K562 (cell line): Measurements from ENCODE around the gene TMEM187. TPM values are rescaled to one million over a fixed set of nuclear protein-coding genes. Genes with fewer than 3 reads are reported as not detected.

ENCODE experiments used
- ARNT ChIP-seq, 2 experiments: fragments of 450-650 bp; IDR thresholded peaks; 2 replicates each; pipeline ENCODE4 v1.6.1; 2016; ENCODE audit warnings: mild to moderate bottlenecking in 1 of 2
- CBX2 ChIP-seq: fragments of 200-600 bp; sonication (generic); IDR thresholded peaks from one replicate; pipeline ENCODE4 v1.6.1; 2012; ENCODE audit warnings: mild to moderate bottlenecking, low read length, inconsistent platforms; ENCODE audit not compliant: insufficient read depth, poor library complexity, severe bottlenecking
- E2F1 ChIP-seq: sonication (generic); formaldehyde crosslinking; IDR thresholded peaks from 2 replicates; pipeline ENCODE4 v1.8.1; 2023; ENCODE audit warnings: mild to moderate bottlenecking, missing genetic modification reagents, moderate library complexity
- E2F3 ChIP-seq: fragments of 250-450 bp; sonication (Bioruptor Pico); IDR thresholded peaks from 2 replicates; pipeline ENCODE4 v1.4.0; 2020; ENCODE audit warnings: mild to moderate bottlenecking
- ETV6 ChIP-seq, 3 experiments: fragments of 150-350 bp in 1 of 3; sonication (generic) in 1 of 3; formaldehyde crosslinking in 1 of 3; IDR thresholded peaks; 2 replicates each; pipeline versions ENCODE4 v1.6.1 to v1.8.0; 2014 to 2022; ENCODE audit warnings: borderline replicate concordance in 2 of 3, low read depth in 2 of 3, antibody characterized with exemption in 1 of 3, low read length in 1 of 3, mild to moderate bottlenecking in 1 of 3, missing genetic modification reagents in 1 of 3
- GTF2B ChIP-seq: IDR thresholded peaks from 2 replicates; pipeline ENCODE4 v1.6.1; 2011; ENCODE audit not compliant: insufficient read length; ENCODE audit errors: extremely low read depth
- GTF3C2 ChIP-seq: IDR thresholded peaks from 3 replicates; pipeline ENCODE4 v1.6.1; 2011; ENCODE audit warnings: borderline replicate concordance, mild to moderate bottlenecking, moderate library complexity; ENCODE audit not compliant: insufficient read length; ENCODE audit errors: extremely low read depth
- HDAC1 ChIP-seq, 2 experiments: fragments of 450-650 bp; IDR thresholded peaks; 2 replicates each; pipeline ENCODE4 v1.6.1; 2016 to 2017; ENCODE audit warnings: inconsistent platforms in 1 of 2, mild to moderate bottlenecking in 1 of 2, moderate library complexity in 1 of 2
- NFATC3 ChIP-seq: fragments of 450-650 bp; IDR thresholded peaks from 2 replicates; pipeline ENCODE4 v1.6.1; 2017; ENCODE audit warnings: mild to moderate bottlenecking
- SLC30A9 ChIP-seq: fragments of 250-450 bp; sonication (Bioruptor Pico); IDR thresholded peaks from 2 replicates; pipeline ENCODE4 v1.8.0; 2022; ENCODE audit warnings: mild to moderate bottlenecking, moderate library complexity
- TFAM ChIP-seq: fragments of 250-450 bp; sonication (Bioruptor Pico); conservative IDR thresholded peaks from 2 replicates; pipeline ENCODE4 v1.5.0; 2021; ENCODE audit warnings: mild to moderate bottlenecking, moderate library complexity
- TFE3 ChIP-seq: fragments of 450-650 bp; formaldehyde crosslinking; IDR thresholded peaks from 2 replicates; pipeline ENCODE4 v1.4.0; 2020; ENCODE audit warnings: mild to moderate bottlenecking, mixed read lengths
- ZNF23 ChIP-seq: fragments of 250-450 bp; sonication (Bioruptor Pico); IDR thresholded peaks from 2 replicates; pipeline ENCODE4 v1.4.0; 2020; ENCODE audit warnings: mild to moderate bottlenecking
- ZNF280B ChIP-seq: fragments of 250-450 bp; sonication (Bioruptor Pico); IDR thresholded peaks from 2 replicates; pipeline ENCODE4 v1.5.1; 2021; ENCODE audit warnings: mild to moderate bottlenecking
- polyA plus RNA-seq, 8 experiments: library from polyadenylated mRNA; depleted of rRNA in 4 of 8; stranded (reverse) in 5 of 8; unstranded in 3 of 8; fragments of >200 nt; fragmentation: Nextera tagmentation in 2 of 8; fragmentation: Illumina TruSeq in 1 of 8; extraction: Ambion mirVana in 2 of 8; extraction: Trizol in 1 of 8; gene quantifications; 2 replicates each; pipeline versions ENCODE4 v1.2.1 to v1.2.3, GENCODE V29; 2011 to 2014; ENCODE audit warnings: inconsistent platforms in 1 of 8, missing spikeins in 1 of 8
- total RNA-seq, 7 experiments: library from RNA; depleted of rRNA in 6 of 7; stranded (reverse); fragments of >200 nt in 6 of 7; fragmentation: Illumina TruSeq in 2 of 7; extraction: Trizol in 2 of 7; gene quantifications; 2 replicates each; pipeline versions ENCODE4 v1.2.1 to v1.2.3, GENCODE V29; 2011 to 2021; ENCODE audit warnings: low replicate concordance in 1 of 7

Gene TMEM187
- total and polyA plus RNA-seq, 9 of the 15 experiments (the other 6 are each of a cell fraction or from before 2014, with no cell fraction given) = 0.13 to 6.4 (median 1.6) TPM

- no peak for TF ChIP-seq HDAC1 (IDR thresholded peaks at IDR 0.05)
- no peak for TF ChIP-seq CBX2
- TF ChIP-seq ETV6 (IDR thresholded peaks at IDR 0.05; ENCODE audit: borderline replicate concordance in 1 of 2, low read depth in 2 of 2, low read length in 1 of 2) = no peak
- TF ChIP-seq ETV6 (CRISPR knock-in tag; IDR thresholded peaks at IDR 0.05; ENCODE audit: borderline replicate concordance) = no peak
- TF ChIP-seq E2F1 (CRISPR knock-in tag) = no peak
- no peak for TF ChIP-seq TFE3
- TF ChIP-seq NFATC3 = no peak
- TF ChIP-seq GTF3C2 = no peak
- no peak for TF ChIP-seq ARNT (IDR thresholded peaks at IDR 0.05)
- no peak for TF ChIP-seq E2F3 (CRISPR knock-in tag)
- no peak for TF ChIP-seq SLC30A9 (CRISPR knock-in tag)
- no peak for TF ChIP-seq GTF2B
- TF ChIP-seq TFAM (CRISPR knock-in tag) = no peak
- TF ChIP-seq ZNF23 (CRISPR knock-in tag) = no peak
- TF ChIP-seq ZNF280B (CRISPR knock-in tag) = no peak
- TF ChIP-seq, all 486 proteins: peak for 4
These were observed 26.3 kb upstream of the TMEM187 start (continued) for GRCh38 chrX:153945956-153946943.
